ENCODE data around the gene CPT1A.

Gene CPT1A

GRCh38 chr11:68783216-68783821, 58.4 kb downstream of the CPT1A start:
- no peak for DNase-seq

- DNase-seq: no peak
These were observed 59.0 kb downstream of the CPT1A start for GRCh38 chr11:68782711-68783110.

- DNase-seq: peak; percentile 90
These were observed 60.9 kb downstream of the CPT1A start for GRCh38 chr11:68780829-68781228.

- no peak for DNase-seq
These were observed 63.5 kb downstream of the CPT1A start for GRCh38 chr11:68778205-68778604.

GRCh38 chr11:68776442-68777235, 65.1 kb downstream of the CPT1A start:
- no peak for DNase-seq

- DNase-seq: no peak
These were observed 65.7 kb downstream of the CPT1A start for GRCh38 chr11:68775951-68776388.

GRCh38 chr11:68774194-68774585, 67.5 kb downstream of the CPT1A start:
- DNase-seq: no peak

- DNase-seq: no peak
These were observed 68.1 kb downstream of the CPT1A start for GRCh38 chr11:68773521-68774193.

GRCh38 chr11:68772936-68773335, 68.8 kb downstream of the CPT1A start:
- no peak for DNase-seq

- no peak for DNase-seq
These were observed 70.9 kb downstream of the CPT1A start for GRCh38 chr11:68770781-68771180.

GRCh38 chr11:68767672-68768071, 74.0 kb downstream of the CPT1A start:
- no peak for DNase-seq

- DNase-seq: no peak
These were observed 74.9 kb downstream of the CPT1A start for GRCh38 chr11:68766786-68767185.

GRCh38 chr11:68764746-68765145, 77.0 kb downstream of the CPT1A start:
- DNase-seq: no peak

- no peak for DNase-seq
These were observed 77.6 kb downstream of the CPT1A start for GRCh38 chr11:68763926-68764657.

GRCh38 chr11:68763181-68763721, 78.5 kb downstream of the CPT1A start:
- no peak for DNase-seq

- no peak for DNase-seq
These were observed 79.2 kb downstream of the CPT1A start for GRCh38 chr11:68762481-68762880.

- no peak for DNase-seq
These were observed 79.9 kb downstream of the CPT1A start for GRCh38 chr11:68761801-68762200.

- DNase-seq: no peak
These were observed 81.7 kb downstream of the CPT1A start for GRCh38 chr11:68759991-68760390.

GRCh38 chr11:68757711-68758110, 84.0 kb downstream of the CPT1A start:
- DNase-seq: no peak

GRCh38 chr11:68756171-68756766, 85.4 kb downstream of the CPT1A start:
- no peak for DNase-seq

- no peak for DNase-seq
These were observed 88.4 kb downstream of the CPT1A start for GRCh38 chr11:68753300-68753699.

GRCh38 chr11:68751331-68751856, 90.3 kb downstream of the CPT1A start, which contains the start of gene TESMIN:
TSS of gene TESMIN (minus strand) at chr11:68751520. CDS start at chr11:68750660, 860 bp downstream.
- peak; percentile 97 for DNase-seq
